ENCODE results near the gene FAM193A. TPM values are rescaled to one million over a fixed set of nuclear protein-coding genes. Genes with fewer than 3 reads are reported as not detected.

Gene FAM193A
- total and polyA plus RNA-seq, 11 donors, result 9.7 to 21.0 (median 16.3) TPM

GRCh38 chr4:2695346-2696060, 159.1 kb downstream of the FAM193A start:
- intact Hi-C loops (cut with DNase I), result no loop called here
- no peak overlapping the region for H3K27ac ChIP-seq
- no peak for DNase-seq
- TF ChIP-seq, protein P1, sequence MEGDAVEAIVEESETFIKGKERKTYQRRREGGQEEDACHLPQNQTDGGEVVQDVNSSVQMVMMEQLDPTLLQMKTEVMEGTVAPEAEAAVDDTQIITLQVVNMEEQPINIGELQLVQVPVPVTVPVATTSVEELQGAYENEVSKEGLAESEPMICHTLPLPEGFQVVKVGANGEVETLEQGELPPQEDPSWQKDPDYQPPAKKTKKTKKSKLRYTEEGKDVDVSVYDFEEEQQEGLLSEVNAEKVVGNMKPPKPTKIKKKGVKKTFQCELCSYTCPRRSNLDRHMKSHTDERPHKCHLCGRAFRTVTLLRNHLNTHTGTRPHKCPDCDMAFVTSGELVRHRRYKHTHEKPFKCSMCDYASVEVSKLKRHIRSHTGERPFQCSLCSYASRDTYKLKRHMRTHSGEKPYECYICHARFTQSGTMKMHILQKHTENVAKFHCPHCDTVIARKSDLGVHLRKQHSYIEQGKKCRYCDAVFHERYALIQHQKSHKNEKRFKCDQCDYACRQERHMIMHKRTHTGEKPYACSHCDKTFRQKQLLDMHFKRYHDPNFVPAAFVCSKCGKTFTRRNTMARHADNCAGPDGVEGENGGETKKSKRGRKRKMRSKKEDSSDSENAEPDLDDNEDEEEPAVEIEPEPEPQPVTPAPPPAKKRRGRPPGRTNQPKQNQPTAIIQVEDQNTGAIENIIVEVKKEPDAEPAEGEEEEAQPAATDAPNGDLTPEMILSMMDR (IDR thresholded peaks at IDR 0.05), result no peak
- TF ChIP-seq POLR2A (IDR thresholded peaks at IDR 0.05), result no peak
- H3K27me3 ChIP-seq, result no peaks in the 10 kb centered on the region
- H3K36me3 ChIP-seq, result peaks cover 2 to 100% (median 97%) of the 10 kb centered on the region in 9 donors
- no peaks in the 10 kb centered on the region for H3K4me1 ChIP-seq
- 92 to 96% (median 93%) methylated on average over 5 of the region's 5 CpGs for WGBS, 4 donors
- no peak overlapping the region for H3K4me3 ChIP-seq
- ATAC-seq, result no peak
- H3K9me3 ChIP-seq, result no peaks in the 10 kb centered on the region

- TF ChIP-seq POLR2A (IDR thresholded peaks at IDR 0.05), result no peak
- TF ChIP-seq, protein P1 (IDR thresholded peaks at IDR 0.05), result no peak
- H3K4me3 ChIP-seq, result no peak overlapping the region
- intact Hi-C loops (cut with DNase I), result no loop called here
- no peaks in the 10 kb centered on the region for H3K9me3 ChIP-seq
- no peak overlapping the region for H3K27ac ChIP-seq
- no peaks in the 10 kb centered on the region for H3K27me3 ChIP-seq
- 76 to 86% (median 84%) methylated on average over 14 of the region's 14 CpGs for WGBS, 4 donors
- no peaks in the 10 kb centered on the region for H3K4me1 ChIP-seq
- H3K36me3 ChIP-seq, result peaks cover 2 to 100% (median 97%) of the 10 kb centered on the region in 9 donors
- no peak for ATAC-seq
- no peak for DNase-seq
Measured at GRCh38 chr4:2696423-2696822, 160.0 kb downstream of the FAM193A start.

- H3K36me3 ChIP-seq, result peaks cover 2 to 100% (median 98%) of the 10 kb centered on the region in 9 donors
- H3K4me1 ChIP-seq, result no peaks in the 10 kb centered on the region
- 80 to 90% (median 84%) methylated on average over 7 to 8 of the region's 8 CpGs for WGBS, 4 donors
- intact Hi-C loops (cut with DNase I), result no loop called here
- H3K27ac ChIP-seq, result no peak overlapping the region
- ATAC-seq, result peak in 2 of 4 donors; percentile 10 to 15
- no peak for DNase-seq
- H3K4me3 ChIP-seq, result no peak overlapping the region
- no peak for TF ChIP-seq POLR2A (IDR thresholded peaks at IDR 0.05)
- TF ChIP-seq, protein P1 (IDR thresholded peaks at IDR 0.05), result no peak
- no peaks in the 10 kb centered on the region for H3K9me3 ChIP-seq
- no peaks in the 10 kb centered on the region for H3K27me3 ChIP-seq
Measured at GRCh38 chr4:2697995-2698414, 161.6 kb downstream of the FAM193A start.

DNA sequence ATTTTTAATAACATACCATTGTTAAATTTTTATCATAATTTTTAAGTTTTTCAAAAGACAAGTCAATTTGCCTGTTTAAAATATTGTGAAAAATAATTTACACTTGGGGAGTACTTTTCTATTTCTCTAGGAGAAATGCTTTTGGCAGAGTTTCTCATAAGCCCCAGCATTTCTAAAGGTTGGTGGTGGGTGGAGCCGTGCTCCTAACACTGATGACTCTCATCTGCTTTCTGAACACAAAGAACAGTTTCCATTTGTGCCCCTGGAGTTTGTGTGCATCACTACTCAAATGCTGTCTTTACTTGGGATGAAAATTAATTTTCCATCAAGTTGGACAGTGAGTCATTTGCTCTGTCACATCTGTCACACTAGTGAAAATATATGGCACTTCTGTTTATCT, 162.1 kb downstream of the FAM193A start:
- WGBS, 4 donors, result 81 to 95% (median 90%) methylated on average over 1 of the region's 1 CpG
- DNase-seq (no peak), ATAC-seq (no peak)
- no peaks in the 10 kb centered on the region for H3K9me3 ChIP-seq
- H3K27ac ChIP-seq, result no peak overlapping the region
- intact Hi-C loops (cut with DNase I), result no loop called here
- no peak for TF ChIP-seq POLR2A (IDR thresholded peaks at IDR 0.05)
- TF ChIP-seq, protein P1 (IDR thresholded peaks at IDR 0.05), result no peak
- no peaks in the 10 kb centered on the region for H3K27me3 ChIP-seq
- no peak overlapping the region for H3K4me3 ChIP-seq
- no peaks in the 10 kb centered on the region for H3K4me1 ChIP-seq
- H3K36me3 ChIP-seq, result peaks cover 2 to 100% (median 98%) of the 10 kb centered on the region in 9 donors
